Neural cell (in vitro differentiated cells): ENCODE results near the gene TRMT1L.

Experiments
- CTCF ChIP-seq: fragments of 450-650 bp; IDR thresholded peaks from 2 replicates; pipeline ENCODE4 v1.5.1; 2014; ENCODE audit warnings: antibody characterized with exemption, mild to moderate bottlenecking, moderate library complexity; ENCODE audit not compliant: poor library complexity, severe bottlenecking
- EZH2 ChIP-seq: fragments of 200-600, 300-800 bp; shearing (Covaris generic), sonication (generic); IDR thresholded peaks from 2 replicates; pipeline ENCODE4 v1.6.1; 2014; ENCODE audit warnings: antibody characterized with exemption, low read length, borderline replicate concordance, mild to moderate bottlenecking; ENCODE audit not compliant: insufficient read depth, poor library complexity, severe bottlenecking
- POLR2AphosphoS5 ChIP-seq: IDR thresholded peaks from 2 replicates; pipeline ENCODE4 v1.6.1; 2012
- RAD21 ChIP-seq: fragments of 450-650 bp; conservative IDR thresholded peaks from 2 replicates; pipeline ENCODE4 v1.6.1; 2014; ENCODE audit warnings: antibody characterized with exemption, mild to moderate bottlenecking, moderate library complexity
- TAF1 ChIP-seq: IDR thresholded peaks from 2 replicates; pipeline ENCODE4 v1.6.1; 2012; ENCODE audit warnings: low read depth

- TF ChIP-seq CTCF = no peak
- TF ChIP-seq POLR2AphosphoS5 = no peak
- no peak for TF ChIP-seq TAF1
- TF ChIP-seq RAD21 = no peak
- no peak for TF ChIP-seq EZH2
Observed at GRCh38 chr1:185096531-185096930, 60.2 kb downstream of the TRMT1L start.
